GM23338 (cell line): ENCODE data around the gene TMEM229A. TPM values are rescaled to one million over a fixed set of nuclear protein-coding genes. Genes with fewer than 3 reads are reported as not detected.
"Not testable (repeated sequence)": the region's sequence is repeated elsewhere in the genome, so short reads cannot be mapped to it uniquely, and the experiment has no call there.

Source experiments
- ATAC-seq: fragments of 200-7000 bp; cut with Tn5 transposase; 3 replicates; pipeline ENCODE4 v1.9.1; 2020
- DNase-seq: peaks from one replicate; pipeline ENCODE4 v3.0.0-alpha.2; 2015; ENCODE audit warnings: low spot score
- H2AFZ ChIP-seq: fragments of 200-600 bp; sonication (generic); 2 replicates; pipeline ENCODE4 v1.8.0; 2016; ENCODE audit warnings: antibody characterized with exemption, mild to moderate bottlenecking, moderate library complexity
- H3F3A ChIP-seq: fragments of 200-600 bp; sonication (generic); replicated peaks from 2 replicates; pipeline ENCODE4 v1.8.0; 2017; ENCODE audit warnings: antibody characterized with exemption, mixed run types, low read depth
- H3K27ac ChIP-seq: fragments of 200-600 bp; sonication (generic); 2 replicates; pipeline ENCODE4 v1.6.1; 2016; ENCODE audit warnings: low read depth
- H3K27me3 ChIP-seq: fragments of 200-600 bp; sonication (generic); 2 replicates; pipeline ENCODE4 v1.8.0; 2016; ENCODE audit warnings: mild to moderate bottlenecking, mixed run types, moderate library complexity; ENCODE audit not compliant: insufficient read depth
- H3K36me3 ChIP-seq: fragments of 200-600 bp; sonication (generic); 2 replicates; pipeline ENCODE4 v1.8.0; 2016; ENCODE audit warnings: mild to moderate bottlenecking; ENCODE audit not compliant: insufficient read depth
- H3K4me1 ChIP-seq: fragments of 200-600 bp; sonication (generic); 2 replicates; pipeline ENCODE4 v1.8.0; 2016; ENCODE audit warnings: mild to moderate bottlenecking, moderate library complexity; ENCODE audit not compliant: insufficient read depth
- H3K4me2 ChIP-seq: fragments of 200-600 bp; sonication (generic); 2 replicates; pipeline ENCODE4 v1.7.1; 2017; ENCODE audit warnings: mixed run types
- H3K4me3 ChIP-seq: fragments of 200-600 bp; sonication (generic); 2 replicates; pipeline ENCODE4 v1.6.1; 2016; ENCODE audit warnings: mixed run types
- H3K79me2 ChIP-seq: fragments of 200-600 bp; sonication (generic); replicated peaks from 2 replicates; pipeline ENCODE4 v1.8.0; 2017; ENCODE audit warnings: mild to moderate bottlenecking; ENCODE audit not compliant: insufficient read depth
- H3K9me2 ChIP-seq: fragments of 200-600 bp; sonication (generic); 2 replicates; pipeline ENCODE4 v1.8.0; 2017; ENCODE audit not compliant: insufficient read depth
- H4K20me1 ChIP-seq: fragments of 200-600 bp; sonication (generic); replicated peaks from 2 replicates; pipeline ENCODE4 v1.8.0; 2017; ENCODE audit warnings: mild to moderate bottlenecking; ENCODE audit not compliant: insufficient read depth
- H3K27ac Mint-ChIP-seq: 2 replicates; pipeline ENCODE4 v1.8.0; 2020; ENCODE audit warnings: inconsistent platforms, mild to moderate bottlenecking, moderate library complexity, mixed read lengths
- H3K27me3 Mint-ChIP-seq: 3 replicates; pipeline ENCODE4 v1.8.0; 2022; ENCODE audit warnings: low read depth, mild to moderate bottlenecking, moderate library complexity, mixed read lengths, inconsistent platforms; ENCODE audit not compliant: insufficient read depth, poor library complexity
- H3K36me3 Mint-ChIP-seq: 3 replicates; pipeline ENCODE4 v1.8.0; 2021; ENCODE audit warnings: low read depth, mild to moderate bottlenecking, inconsistent platforms, moderate library complexity, mixed read lengths
- H3K4me1 Mint-ChIP-seq: 3 replicates; pipeline ENCODE4 v1.8.0; 2020; ENCODE audit warnings: mild to moderate bottlenecking, inconsistent platforms, mixed read lengths
- H3K4me3 Mint-ChIP-seq: 3 replicates; pipeline ENCODE4 v1.8.0; 2021; ENCODE audit warnings: moderate library complexity, mild to moderate bottlenecking, inconsistent platforms, mixed read lengths
- H3K9me3 Mint-ChIP-seq: 3 replicates; pipeline ENCODE4 v1.8.0; 2020; ENCODE audit warnings: moderate library complexity, mild to moderate bottlenecking, inconsistent platforms, mixed read lengths
- CREB1 ChIP-seq: fragments of 250-450 bp; sonication (Bioruptor Pico); IDR thresholded peaks from 2 replicates; pipeline ENCODE4 v1.5.0; 2020; ENCODE audit warnings: low read depth, mild to moderate bottlenecking, moderate library complexity
- CTCF ChIP-seq, 2 experiments: fragments of 200-600 bp in 1 of 2; sonication (generic) in 1 of 2; conservative IDR thresholded peaks; 2 replicates each; pipeline versions ENCODE4 v1.5.1 to v1.6.1; 2016 to 2017; ENCODE audit warnings: antibody characterized with exemption in 2 of 2, low read depth in 2 of 2, mild to moderate bottlenecking in 2 of 2, moderate library complexity in 1 of 2
- EZH2 ChIP-seq: fragments of 200-600 bp; sonication (generic); IDR thresholded peaks from one replicate; pipeline ENCODE4 v1.8.0; 2017; ENCODE audit warnings: antibody characterized with exemption, mild to moderate bottlenecking, low read depth; ENCODE audit not compliant: unreplicated experiment
- EZH2phosphoT487 ChIP-seq: fragments of 200-600 bp; sonication (generic); IDR thresholded peaks from one replicate; pipeline ENCODE4 v1.8.1; 2018; ENCODE audit warnings: antibody characterized with exemption; ENCODE audit not compliant: unreplicated experiment
- NANOG ChIP-seq: IDR thresholded peaks from 2 replicates; pipeline ENCODE4 v1.6.1; 2016; ENCODE audit warnings: antibody characterized with exemption, borderline replicate concordance
- POLR2AphosphoS5 ChIP-seq: IDR thresholded peaks from 2 replicates; pipeline ENCODE4 v1.6.1; 2016; ENCODE audit warnings: antibody characterized with exemption, low read depth
- REST ChIP-seq: IDR thresholded peaks from one replicate; pipeline ENCODE4 v1.6.1; 2018; ENCODE audit warnings: antibody characterized with exemption; ENCODE audit not compliant: unreplicated experiment
- ZNF114 ChIP-seq: fragments of 250-450 bp; sonication (Bioruptor Pico); IDR thresholded peaks from 2 replicates; pipeline ENCODE4 v1.5.0; 2020; ENCODE audit warnings: mild to moderate bottlenecking, moderate library complexity
- ZNF331 ChIP-seq: fragments of 250-450 bp; sonication (Bioruptor Pico); IDR thresholded peaks from 2 replicates; pipeline ENCODE4 v1.5.0; 2020; ENCODE audit warnings: low read depth, mild to moderate bottlenecking, moderate library complexity
- polyA plus RNA-seq: library from polyadenylated mRNA; unstranded; fragments of >200 nt; fragmentation: Nextera tagmentation; extraction: Ambion mirVana; gene quantifications from 2 replicates; pipeline ENCODE4 v1.2.1, GENCODE V29; 2016
- total RNA-seq: library from RNA; depleted of rRNA; stranded (reverse); fragments of >200 nt; shearing (Covaris generic); gene quantifications from 2 replicates; pipeline ENCODE4 v1.2.3, GENCODE V29; 2014
- TF ChIP-seq, protein P1 (sequence below): fragments of 250-450 bp; sonication (Bioruptor Pico); IDR thresholded peaks from 2 replicates; pipeline ENCODE4 v1.5.0; 2020; ENCODE audit warnings: mild to moderate bottlenecking, moderate library complexity

TMEM229A gene
- total and polyA plus RNA-seq, 2 experiments from 2014 or later = 0.63 to 0.80 TPM

DNA sequence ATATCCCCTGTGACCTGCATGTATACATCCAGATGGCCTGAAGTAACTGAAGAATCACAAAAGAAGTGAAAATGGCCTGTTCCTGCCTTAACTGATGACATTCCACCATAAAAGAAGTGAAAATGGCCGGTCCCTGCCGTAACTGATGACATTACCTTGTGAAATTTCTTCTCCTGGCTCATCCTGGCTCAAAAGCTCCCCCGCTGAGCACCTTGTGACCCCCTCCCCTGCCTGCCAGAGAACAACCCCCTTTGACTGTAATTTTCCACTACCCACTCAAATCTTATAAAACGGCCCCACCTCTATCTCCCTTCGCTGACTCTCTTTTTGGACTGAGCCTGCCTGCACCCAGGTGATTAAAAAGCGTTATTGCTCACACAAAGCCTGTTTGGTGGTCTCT lies 24.6 kb downstream of the TMEM229A start:
- not testable (repeated sequence) for H3K36me3 Mint-ChIP-seq, H3K27ac ChIP-seq, H3K27ac Mint-ChIP-seq, H3K79me2 ChIP-seq, DNase-seq, H3K4me2 ChIP-seq, H3K36me3 ChIP-seq, ATAC-seq, H3F3A ChIP-seq, H3K4me3 ChIP-seq, H3K27me3 Mint-ChIP-seq, H3K4me3 Mint-ChIP-seq, H3K27me3 ChIP-seq, H3K9me3 Mint-ChIP-seq, H4K20me1 ChIP-seq, H3K9me2 ChIP-seq, H3K4me1 ChIP-seq
- peak overlapping the region; percentile 95 for H2AFZ ChIP-seq
- peaks cover 16% of the 10 kb centered on the region for H3K4me1 Mint-ChIP-seq

DNA sequence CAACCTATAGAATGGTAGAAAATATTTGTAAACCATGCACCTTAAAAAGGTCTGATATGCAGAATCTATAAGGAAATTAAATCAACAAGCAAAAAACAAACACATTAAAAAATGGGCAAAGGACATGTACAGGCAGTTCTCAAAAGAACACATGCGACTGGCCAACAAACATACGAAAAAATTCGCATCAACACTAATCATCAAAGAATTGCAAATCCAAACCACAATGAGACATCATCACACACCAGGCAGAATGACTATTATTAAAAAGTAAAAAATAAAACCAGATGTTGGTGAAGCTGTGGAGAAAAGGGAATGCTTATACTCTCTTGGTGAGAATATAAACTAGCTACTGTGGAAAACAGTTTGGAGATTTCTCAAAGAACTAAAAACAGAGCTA lies 33.2 kb downstream of the TMEM229A start:
- Histone ChIP-seq H2AFZ (no peak overlapping the region), H3F3A (no peaks in the 10 kb centered on the region), H3K4me2 (no peak overlapping the region), H3K27ac (no peak overlapping the region), H4K20me1 (no peaks in the 10 kb centered on the region), H3K27me3 (no peaks in the 10 kb centered on the region), H3K9me2 (peaks cover 3% of the 10 kb centered on the region; the same call in 1 of the 2 replicates), H3K36me3 (no peaks in the 10 kb centered on the region), H3K4me3 (no peak overlapping the region), H3K4me1 (peaks cover 6% of the 10 kb centered on the region; the same call in 1 of the 2 replicates), H3K79me2 (no peaks in the 10 kb centered on the region)
- ATAC-seq = no peak
- no peak for DNase-seq
- no peak for TF ChIP-seq NANOG
- TF ChIP-seq ZNF114 (CRISPR knock-in tag) = no peak
- TF ChIP-seq, protein P1, sequence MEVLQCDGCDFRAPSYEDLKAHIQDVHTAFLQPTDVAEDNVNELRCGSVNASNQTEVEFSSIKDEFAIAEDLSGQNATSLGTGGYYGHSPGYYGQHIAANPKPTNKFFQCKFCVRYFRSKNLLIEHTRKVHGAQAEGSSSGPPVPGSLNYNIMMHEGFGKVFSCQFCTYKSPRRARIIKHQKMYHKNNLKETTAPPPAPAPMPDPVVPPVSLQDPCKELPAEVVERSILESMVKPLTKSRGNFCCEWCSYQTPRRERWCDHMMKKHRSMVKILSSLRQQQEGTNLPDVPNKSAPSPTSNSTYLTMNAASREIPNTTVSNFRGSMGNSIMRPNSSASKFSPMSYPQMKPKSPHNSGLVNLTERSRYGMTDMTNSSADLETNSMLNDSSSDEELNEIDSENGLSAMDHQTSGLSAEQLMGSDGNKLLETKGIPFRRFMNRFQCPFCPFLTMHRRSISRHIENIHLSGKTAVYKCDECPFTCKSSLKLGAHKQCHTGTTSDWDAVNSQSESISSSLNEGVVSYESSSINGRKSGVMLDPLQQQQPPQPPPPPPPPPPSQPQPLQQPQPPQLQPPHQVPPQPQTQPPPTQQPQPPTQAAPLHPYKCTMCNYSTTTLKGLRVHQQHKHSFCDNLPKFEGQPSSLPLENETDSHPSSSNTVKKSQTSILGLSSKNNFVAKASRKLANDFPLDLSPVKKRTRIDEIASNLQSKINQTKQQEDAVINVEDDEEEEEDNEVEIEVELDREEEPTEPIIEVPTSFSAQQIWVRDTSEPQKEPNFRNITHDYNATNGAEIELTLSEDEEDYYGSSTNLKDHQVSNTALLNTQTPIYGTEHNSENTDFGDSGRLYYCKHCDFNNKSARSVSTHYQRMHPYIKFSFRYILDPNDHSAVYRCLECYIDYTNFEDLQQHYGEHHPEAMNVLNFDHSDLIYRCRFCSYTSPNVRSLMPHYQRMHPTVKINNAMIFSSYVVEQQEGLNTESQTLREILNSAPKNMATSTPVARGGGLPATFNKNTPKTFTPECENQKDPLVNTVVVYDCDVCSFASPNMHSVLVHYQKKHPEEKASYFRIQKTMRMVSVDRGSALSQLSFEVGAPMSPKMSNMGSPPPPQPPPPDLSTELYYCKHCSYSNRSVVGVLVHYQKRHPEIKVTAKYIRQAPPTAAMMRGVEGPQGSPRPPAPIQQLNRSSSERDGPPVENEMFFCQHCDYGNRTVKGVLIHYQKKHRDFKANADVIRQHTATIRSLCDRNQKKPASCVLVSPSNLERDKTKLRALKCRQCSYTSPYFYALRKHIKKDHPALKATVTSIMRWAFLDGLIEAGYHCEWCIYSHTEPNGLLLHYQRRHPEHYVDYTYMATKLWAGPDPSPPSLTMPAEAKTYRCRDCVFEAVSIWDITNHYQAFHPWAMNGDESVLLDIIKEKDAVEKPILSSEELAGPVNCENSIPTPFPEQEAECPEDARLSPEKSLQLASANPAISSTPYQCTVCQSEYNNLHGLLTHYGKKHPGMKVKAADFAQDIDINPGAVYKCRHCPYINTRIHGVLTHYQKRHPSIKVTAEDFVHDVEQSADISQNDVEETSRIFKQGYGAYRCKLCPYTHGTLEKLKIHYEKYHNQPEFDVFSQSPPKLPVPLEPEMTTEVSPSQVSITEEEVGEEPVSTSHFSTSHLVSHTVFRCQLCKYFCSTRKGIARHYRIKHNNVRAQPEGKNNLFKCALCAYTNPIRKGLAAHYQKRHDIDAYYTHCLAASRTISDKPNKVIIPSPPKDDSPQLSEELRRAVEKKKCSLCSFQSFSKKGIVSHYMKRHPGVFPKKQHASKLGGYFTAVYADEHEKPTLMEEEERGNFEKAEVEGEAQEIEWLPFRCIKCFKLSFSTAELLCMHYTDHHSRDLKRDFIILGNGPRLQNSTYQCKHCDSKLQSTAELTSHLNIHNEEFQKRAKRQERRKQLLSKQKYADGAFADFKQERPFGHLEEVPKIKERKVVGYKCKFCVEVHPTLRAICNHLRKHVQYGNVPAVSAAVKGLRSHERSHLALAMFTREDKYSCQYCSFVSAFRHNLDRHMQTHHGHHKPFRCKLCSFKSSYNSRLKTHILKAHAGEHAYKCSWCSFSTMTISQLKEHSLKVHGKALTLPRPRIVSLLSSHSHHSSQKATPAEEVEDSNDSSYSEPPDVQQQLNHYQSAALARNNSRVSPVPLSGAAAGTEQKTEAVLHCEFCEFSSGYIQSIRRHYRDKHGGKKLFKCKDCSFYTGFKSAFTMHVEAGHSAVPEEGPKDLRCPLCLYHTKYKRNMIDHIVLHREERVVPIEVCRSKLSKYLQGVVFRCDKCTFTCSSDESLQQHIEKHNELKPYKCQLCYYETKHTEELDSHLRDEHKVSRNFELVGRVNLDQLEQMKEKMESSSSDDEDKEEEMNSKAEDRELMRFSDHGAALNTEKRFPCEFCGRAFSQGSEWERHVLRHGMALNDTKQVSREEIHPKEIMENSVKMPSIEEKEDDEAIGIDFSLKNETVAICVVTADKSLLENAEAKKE (CRISPR knock-in tag) = no peak
- no peak for TF ChIP-seq REST
- TF ChIP-seq CREB1 (CRISPR knock-in tag) = no peak
- no peak for TF ChIP-seq ZNF331
- TF ChIP-seq CTCF (conservative IDR thresholded peaks at IDR 0.05; ENCODE audit: low read depth in 2 of 2) = no peak
- no peak for TF ChIP-seq EZH2
- TF ChIP-seq EZH2phosphoT487 = no peak
- TF ChIP-seq POLR2AphosphoS5 = no peak
- H3K27ac Mint-ChIP-seq = no peak overlapping the region
- H3K27me3 Mint-ChIP-seq = peaks cover 8% of the 10 kb centered on the region
- no peaks in the 10 kb centered on the region; the same call in 2 of the 3 replicates for H3K36me3 Mint-ChIP-seq
- no peak overlapping the region for H3K4me3 Mint-ChIP-seq
- H3K4me1 Mint-ChIP-seq = peaks cover 7% of the 10 kb centered on the region; the same call in 2 of the 3 replicates
- peaks cover 16% of the 10 kb centered on the region; the same call in 2 of the 3 replicates for H3K9me3 Mint-ChIP-seq
